Muscle of arm (tissue), 14 donors: ENCODE measurements around the gene NKIRAS1. TPM values are rescaled to one million over a fixed set of nuclear protein-coding genes. Genes with fewer than 3 reads are reported as not detected.

Experiments used
- DNase-seq: peaks from one replicate; pipeline ENCODE4 v3.0.0-alpha.2; 2013
- long read RNA-seq, 11 donors: transcript quantifications; one replicate each; lab custom pipeline, GENCODE V29; 2026
- polyA plus RNA-seq, 12 donors: library from polyadenylated mRNA; unstranded; fragments of 120-200 nt; gene quantifications; one replicate each; pipeline ENCODE4 v1.2.1, GENCODE V29; 2013; ENCODE audit not compliant: insufficient read length in 12 of 12

The NKIRAS1 gene
- 10 to 100 TPM in 10 of 12 donors, 1 to 10 TPM in 1, not detected in 1; 8.5 to 26.3 (median 15.2) TPM for polyA plus RNA-seq
- long read RNA-seq, donor 1, partial matches to known transcripts: 1,821 of 3,251 reads
- long read RNA-seq, donor 1, other reads (novel, unspliced or antisense): 1,429 of 3,251 reads
- long read RNA-seq, donor 2, transcript NKIRAS1-206 (5 exons, 2,014 nt): major isoform, 5 of 3,846 reads
- long read RNA-seq, donor 2, partial matches to known transcripts: 1,687 of 3,846 reads
- long read RNA-seq, donor 2, other reads (novel, unspliced or antisense): 2,151 of 3,846 reads
- long read RNA-seq, donor 3, partial matches to known transcripts: 718 of 1,429 reads
- long read RNA-seq, donor 3, other reads (novel, unspliced or antisense): 709 of 1,429 reads
- long read RNA-seq, donor 4, partial matches to known transcripts: 0 of 2 reads
- long read RNA-seq, donor 4, other reads (novel, unspliced or antisense): 0 of 2 reads
- long read RNA-seq, donor 5, transcript NKIRAS1-206 (5 exons, 2,014 nt): major isoform, 7 of 6,515 reads
- long read RNA-seq, donor 5, partial matches to known transcripts: 2,682 of 6,515 reads
- long read RNA-seq, donor 5, other reads (novel, unspliced or antisense): 3,825 of 6,515 reads
- long read RNA-seq, donor 6, partial matches to known transcripts: 382 of 1,276 reads
- long read RNA-seq, donor 6, other reads (novel, unspliced or antisense): 893 of 1,276 reads
- long read RNA-seq, donor 7, partial matches to known transcripts: 13 of 17 reads
- long read RNA-seq, donor 7, other reads (novel, unspliced or antisense): 0 of 17 reads
- long read RNA-seq, donor 8, transcript NKIRAS1-206 (5 exons, 2,014 nt): major isoform, 5 of 3,254 reads
- long read RNA-seq, donor 8, partial matches to known transcripts: 995 of 3,254 reads
- long read RNA-seq, donor 8, other reads (novel, unspliced or antisense): 2,252 of 3,254 reads
- long read RNA-seq, donor 9, partial matches to known transcripts: 5 of 9 reads
- long read RNA-seq, donor 9, other reads (novel, unspliced or antisense): 0 of 9 reads
- long read RNA-seq, donor 10, partial matches to known transcripts: 0 of 5 reads
- long read RNA-seq, donor 10, other reads (novel, unspliced or antisense): 0 of 5 reads
- long read RNA-seq, donor 11, partial matches to known transcripts: 1,505 of 3,283 reads
- long read RNA-seq, donor 11, other reads (novel, unspliced or antisense): 1,772 of 3,283 reads

- DNase-seq: peak; percentile 98
Measured at GRCh38 chr3:23916886-23917678, at the start of gene NKIRAS1, which contains the start of gene RPL15. Gene NKIRAS1, minus strand, starts transcription at chr3:23916990. Its CDS starts 6,086 bp downstream, at chr3:23910904. Gene RPL15, plus strand, starts transcription at chr3:23917132. Its CDS starts 728 bp downstream, at chr3:23917860.

GRCh38 chr3:23966328-23966727 is 49.5 kb upstream of the NKIRAS1 start:
- DNase-seq: no peak

GRCh38 chr3:23964537-23965235 is 47.9 kb upstream of the NKIRAS1 start:
- DNase-seq: no peak

GRCh38 chr3:23961913-23962312 is 45.1 kb upstream of the NKIRAS1 start:
- DNase-seq: no peak

GRCh38 chr3:23961066-23961465 is 44.3 kb upstream of the NKIRAS1 start:
- no peak for DNase-seq

- DNase-seq: no peak
Measured at GRCh38 chr3:23960649-23961048, 43.9 kb upstream of the NKIRAS1 start.

- no peak for DNase-seq
Measured at GRCh38 chr3:23959135-23959900, 42.5 kb upstream of the NKIRAS1 start.

GRCh38 chr3:23956701-23957100 is 39.9 kb upstream of the NKIRAS1 start:
- DNase-seq: no peak

- DNase-seq: no peak
Measured at GRCh38 chr3:23954144-23954543, 37.4 kb upstream of the NKIRAS1 start.

GRCh38 chr3:23953523-23953922 is 36.7 kb upstream of the NKIRAS1 start:
- DNase-seq: no peak

- DNase-seq: no peak
Measured at GRCh38 chr3:23952646-23953045, 35.9 kb upstream of the NKIRAS1 start.

GRCh38 chr3:23950293-23950692 is 33.5 kb upstream of the NKIRAS1 start:
- DNase-seq: no peak

GRCh38 chr3:23949784-23950183 is 33.0 kb upstream of the NKIRAS1 start:
- no peak for DNase-seq

GRCh38 chr3:23948761-23949160 is 32.0 kb upstream of the NKIRAS1 start:
- DNase-seq: no peak

- DNase-seq: peak; percentile 95
Measured at GRCh38 chr3:23945913-23946687, 29.3 kb upstream of the NKIRAS1 start.

- no peak for DNase-seq
Measured at GRCh38 chr3:23945663-23945912, 28.8 kb upstream of the NKIRAS1 start.

GRCh38 chr3:23944861-23945662 is 28.3 kb upstream of the NKIRAS1 start, which contains the start of gene NR1D2:
Gene NR1D2, plus strand, starts transcription at chr3:23945286. Its CDS starts 293 bp downstream, at chr3:23945579.
- DNase-seq: peak; percentile 77
